Measurements from ENCODE around the gene PRR16.
"Not testable (repeated sequence)": the region's sequence is repeated elsewhere in the genome, so short reads cannot be mapped to it uniquely, and the experiment has no call there.

- TF ChIP-seq POLR2A (IDR thresholded peaks at IDR 0.05; ENCODE audit: low read length); GATA1 (IDR thresholded peaks at IDR 0.05; ENCODE audit: low read depth, low read length): not testable (repeated sequence)
Measured at GRCh38 chr5:120426633-120427275, 37.3 kb upstream of the PRR16 start.
